NK-92 (cell line): ENCODE measurements around the gene SLC39A7.

ENCODE experiments used
- DNase-seq: peaks from one replicate; lab custom pipeline; 2025; ENCODE audit not compliant: unreplicated experiment; lab: John Stamatoyannopoulos, UW

The SLC39A7 gene

GRCh38 chr6:33204415-33205190 lies 3.9 kb downstream of the SLC39A7 start, which contains the start of gene HSD17B8:
TSS of gene HSD17B8 (plus strand) at chr6:33204655. CDS start at chr6:33204669, 14 bp downstream.
- no peak for DNase-seq

- no peak for DNase-seq
Observed at GRCh38 chr6:33205191-33206026, 4.7 kb downstream of the SLC39A7 start.

GRCh38 chr6:33206027-33206863 lies 5.6 kb downstream of the SLC39A7 start:
- no peak for DNase-seq

- DNase-seq, result no peak
Observed at GRCh38 chr6:33206864-33207551, 6.3 kb downstream of the SLC39A7 start.

- DNase-seq, result no peak
Observed at GRCh38 chr6:33207552-33208090, 7.0 kb downstream of the SLC39A7 start.

GRCh38 chr6:33208091-33208967 lies 7.7 kb downstream of the SLC39A7 start, which contains the start of gene RING1:
TSS of gene RING1 (plus strand) at chr6:33208500. CDS start at chr6:33208823, 323 bp downstream.
- DNase-seq, result no peak

- no peak for DNase-seq
Observed at GRCh38 chr6:33209856-33210255, 9.2 kb downstream of the SLC39A7 start.

GRCh38 chr6:33211136-33211535 lies 10.5 kb downstream of the SLC39A7 start:
- no peak for DNase-seq

GRCh38 chr6:33211666-33212422 lies 11.2 kb downstream of the SLC39A7 start:
- DNase-seq, result no peak

- no peak for DNase-seq
Observed at GRCh38 chr6:33212857-33213165, 12.1 kb downstream of the SLC39A7 start.

- no peak for DNase-seq
Observed at GRCh38 chr6:33213166-33213988, 12.7 kb downstream of the SLC39A7 start.

GRCh38 chr6:33213989-33214335 lies 13.3 kb downstream of the SLC39A7 start:
- no peak for DNase-seq

GRCh38 chr6:33215271-33216116 lies 14.8 kb downstream of the SLC39A7 start:
- no peak for DNase-seq

GRCh38 chr6:33216117-33216649 lies 15.5 kb downstream of the SLC39A7 start:
- no peak for DNase-seq

- DNase-seq, result no peak
Observed at GRCh38 chr6:33217246-33217645, 16.6 kb downstream of the SLC39A7 start.

- no peak for DNase-seq
Observed at GRCh38 chr6:33217681-33218080, 17.0 kb downstream of the SLC39A7 start.
